DND-41 (cell line): ENCODE measurements around the gene TFF3.

Experiments
- ATAC-seq: fragments of 200-7000 bp; cut with Tn5 transposase; 3 replicates; pipeline ENCODE4 v1.9.1; 2021; ENCODE audit warnings: low read depth; ENCODE audit not compliant: insufficient read depth
- DNase-seq: peaks from one replicate; pipeline ENCODE4 v3.0.0-alpha.2; 2020
- H2AFZ ChIP-seq: 2 replicates; pipeline ENCODE4 v1.6.0; 2012; ENCODE audit warnings: low read depth, low read length
- H3K27ac ChIP-seq: 2 replicates; pipeline ENCODE4 v1.5.1; 2012; ENCODE audit warnings: low read length, inconsistent platforms
- H3K27me3 ChIP-seq: fragments of 200-600 bp; sonication (generic); 2 replicates; pipeline ENCODE4 v1.6.0; 2012; ENCODE audit warnings: low read length, mild to moderate bottlenecking, inconsistent platforms; ENCODE audit not compliant: insufficient read depth, poor library complexity
- H3K36me3 ChIP-seq: 2 replicates; pipeline ENCODE4 v1.5.1; 2012; ENCODE audit warnings: low read length, inconsistent platforms; ENCODE audit not compliant: insufficient read depth
- H3K4me1 ChIP-seq: 2 replicates; pipeline ENCODE4 v1.5.1; 2012; ENCODE audit warnings: mild to moderate bottlenecking, low read length; ENCODE audit not compliant: insufficient read depth
- H3K4me2 ChIP-seq: 2 replicates; pipeline ENCODE4 v1.6.0; 2012; ENCODE audit warnings: mild to moderate bottlenecking, moderate library complexity, low read length, inconsistent platforms; ENCODE audit not compliant: insufficient read depth
- H3K4me3 ChIP-seq, 2 experiments: fragments of 200-600 bp in 1 of 2; shearing (Covaris generic) in 1 of 2; 2 replicates each; pipeline ENCODE4 v1.5.1; 2012 to 2016; ENCODE audit warnings: inconsistent platforms in 2 of 2, low read length in 2 of 2, mild to moderate bottlenecking in 2 of 2, low read depth in 1 of 2, moderate library complexity in 1 of 2
- H3K79me2 ChIP-seq: 2 replicates; pipeline ENCODE4 v1.6.0; 2012; ENCODE audit warnings: low read length, inconsistent platforms; ENCODE audit not compliant: insufficient read depth
- H3K9ac ChIP-seq: 2 replicates; pipeline ENCODE4 v1.6.0; 2012; ENCODE audit warnings: low read depth, mild to moderate bottlenecking, inconsistent platforms, low read length, moderate library complexity
- H3K9me3 ChIP-seq: 2 replicates; pipeline ENCODE4 v1.5.1; 2012; ENCODE audit warnings: low read length, moderate library complexity, mild to moderate bottlenecking, inconsistent platforms; ENCODE audit not compliant: insufficient read depth, severe bottlenecking
- H4K20me1 ChIP-seq: 2 replicates; pipeline ENCODE4 v1.6.0; 2012; ENCODE audit warnings: low read length; ENCODE audit not compliant: insufficient read depth
- EZH2 ChIP-seq: IDR thresholded peaks from 3 replicates; pipeline ENCODE4 v1.6.1; 2012; ENCODE audit warnings: borderline replicate concordance, low read depth, mild to moderate bottlenecking, moderate library complexity, low read length, inconsistent platforms; ENCODE audit not compliant: severe bottlenecking
- TF ChIP-seq, protein P1 (sequence below): IDR thresholded peaks from 2 replicates; pipeline ENCODE4 v1.5.1; 2012; ENCODE audit warnings: borderline replicate concordance, low read length, moderate library complexity, mild to moderate bottlenecking; ENCODE audit not compliant: poor library complexity, severe bottlenecking; ENCODE audit errors: extremely low read depth

TFF3 gene

DNA sequence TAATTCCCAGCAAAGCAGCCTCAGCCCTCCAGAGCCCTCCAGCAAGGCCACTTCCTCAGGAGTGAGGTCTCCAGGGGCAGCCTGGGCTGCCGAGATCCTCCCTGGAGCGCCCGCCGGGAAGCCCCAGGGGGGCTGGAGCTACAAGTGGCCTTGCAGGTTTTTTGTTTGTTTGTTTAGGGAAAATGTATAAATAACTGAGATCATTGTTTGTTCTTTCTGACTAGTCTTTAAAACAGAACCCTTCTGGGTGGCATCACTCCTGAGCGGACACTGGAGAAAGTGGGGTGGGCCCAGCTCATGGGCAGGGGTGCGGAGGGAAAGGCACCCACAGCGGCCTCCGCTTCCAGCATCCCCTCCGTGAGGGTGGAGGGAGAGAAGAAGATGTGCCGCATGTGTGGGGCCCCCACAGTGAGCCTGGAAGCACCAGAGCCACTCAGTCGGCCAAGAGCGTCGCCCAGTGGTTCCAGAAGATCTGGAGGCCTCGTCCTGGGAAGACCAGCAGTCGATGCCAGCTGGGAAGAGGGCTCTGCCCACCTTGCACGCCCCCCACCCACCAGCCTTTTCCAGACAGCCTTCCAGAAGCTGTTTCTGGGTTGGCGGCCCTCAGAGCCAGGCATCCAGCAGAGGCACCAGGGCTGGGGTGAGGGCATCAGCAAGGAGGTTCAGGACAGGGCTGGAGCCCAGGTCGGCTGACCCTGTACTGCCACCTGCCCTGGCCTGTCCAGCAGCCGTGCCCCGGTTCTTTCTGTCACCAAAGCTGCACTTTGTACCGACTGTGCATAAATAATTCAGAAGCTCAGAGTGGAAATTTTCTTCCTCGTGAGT, 34.6 kb downstream of the TFF3 start:
- Histone ChIP-seq H2AFZ (no peak overlapping the region), H3K9me3 (no peaks in the 10 kb centered on the region), H3K27ac (no peak overlapping the region), H4K20me1 (no peaks in the 10 kb centered on the region), H3K4me2 (no peak overlapping the region), H3K9ac (no peak overlapping the region), H3K27me3 (no peaks in the 10 kb centered on the region), H3K4me1 (no peaks in the 10 kb centered on the region), H3K79me2 (no peaks in the 10 kb centered on the region), H3K36me3 (peaks cover 78% of the 10 kb centered on the region), H3K4me3 (no peak overlapping the region)
- DNase-seq = no peak
- TF ChIP-seq EZH2 = no peak
- TF ChIP-seq, protein P1, sequence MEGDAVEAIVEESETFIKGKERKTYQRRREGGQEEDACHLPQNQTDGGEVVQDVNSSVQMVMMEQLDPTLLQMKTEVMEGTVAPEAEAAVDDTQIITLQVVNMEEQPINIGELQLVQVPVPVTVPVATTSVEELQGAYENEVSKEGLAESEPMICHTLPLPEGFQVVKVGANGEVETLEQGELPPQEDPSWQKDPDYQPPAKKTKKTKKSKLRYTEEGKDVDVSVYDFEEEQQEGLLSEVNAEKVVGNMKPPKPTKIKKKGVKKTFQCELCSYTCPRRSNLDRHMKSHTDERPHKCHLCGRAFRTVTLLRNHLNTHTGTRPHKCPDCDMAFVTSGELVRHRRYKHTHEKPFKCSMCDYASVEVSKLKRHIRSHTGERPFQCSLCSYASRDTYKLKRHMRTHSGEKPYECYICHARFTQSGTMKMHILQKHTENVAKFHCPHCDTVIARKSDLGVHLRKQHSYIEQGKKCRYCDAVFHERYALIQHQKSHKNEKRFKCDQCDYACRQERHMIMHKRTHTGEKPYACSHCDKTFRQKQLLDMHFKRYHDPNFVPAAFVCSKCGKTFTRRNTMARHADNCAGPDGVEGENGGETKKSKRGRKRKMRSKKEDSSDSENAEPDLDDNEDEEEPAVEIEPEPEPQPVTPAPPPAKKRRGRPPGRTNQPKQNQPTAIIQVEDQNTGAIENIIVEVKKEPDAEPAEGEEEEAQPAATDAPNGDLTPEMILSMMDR = no peak
- ATAC-seq = no peak

DNA sequence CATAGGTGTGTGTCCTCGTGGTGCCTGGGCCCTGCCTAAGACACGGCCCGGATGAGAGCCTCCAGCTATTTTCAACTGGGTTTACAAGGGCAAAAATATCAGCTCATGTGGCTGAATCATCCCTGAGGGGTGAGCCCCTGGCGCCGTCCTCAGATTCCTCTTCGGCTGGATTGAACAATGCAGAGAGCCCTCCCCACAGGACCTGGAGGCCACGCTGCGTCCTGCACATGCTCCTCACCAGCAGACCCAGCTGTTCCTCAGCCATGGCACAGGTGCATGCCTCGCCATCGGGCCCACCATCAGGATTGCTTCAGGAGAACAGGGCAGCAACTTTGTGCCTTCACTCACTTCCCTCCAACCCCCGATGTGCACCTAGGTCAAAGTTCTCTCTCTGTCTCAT, 35.3 kb downstream of the TFF3 start:
- peaks cover 82% of the 10 kb centered on the region for H3K36me3 ChIP-seq
- no peaks in the 10 kb centered on the region for H4K20me1 ChIP-seq
- H3K9ac ChIP-seq = no peak overlapping the region
- DNase-seq (no peak), ATAC-seq (no peak)
- no peaks in the 10 kb centered on the region for H3K79me2 ChIP-seq
- no peak overlapping the region for H3K4me3 ChIP-seq
- H3K9me3 ChIP-seq = no peaks in the 10 kb centered on the region
- H3K27ac ChIP-seq = 0 out of 2 replicates have a peak overlapping the region, but pooled peaks have one; percentile 23
- H2AFZ ChIP-seq = no peak overlapping the region
- no peaks in the 10 kb centered on the region for H3K27me3 ChIP-seq
- no peak overlapping the region for H3K4me2 ChIP-seq
- TF ChIP-seq EZH2 = no peak
- TF ChIP-seq, protein P1 = no peak
- H3K4me1 ChIP-seq = no peaks in the 10 kb centered on the region

DNA sequence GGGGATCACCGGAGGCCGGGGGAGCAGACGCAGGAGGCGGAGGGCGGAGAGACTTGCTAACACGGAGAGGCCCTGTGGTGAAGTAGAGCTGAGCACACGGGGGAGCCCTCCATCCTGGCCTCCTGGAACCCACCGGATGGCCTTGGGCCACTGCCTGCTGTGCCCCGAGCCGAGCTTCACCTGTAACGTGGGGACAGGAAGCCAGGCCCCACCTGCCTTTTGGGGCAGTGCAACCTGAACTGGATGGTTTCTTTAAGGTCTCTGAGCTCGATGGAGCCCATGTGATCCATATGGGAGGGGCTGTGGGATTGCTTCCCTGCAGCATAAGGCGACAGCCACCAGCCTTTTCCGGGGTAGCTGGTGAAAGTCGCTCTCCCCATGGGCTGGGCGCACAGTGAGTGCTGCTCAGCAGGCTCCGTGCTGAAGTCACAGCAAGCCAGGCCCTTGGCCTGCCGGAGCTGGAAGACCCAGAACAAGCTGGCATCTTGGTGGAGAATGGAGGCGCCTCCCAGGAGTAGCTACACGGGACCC, 35.8 kb downstream of the TFF3 start:
- Histone ChIP-seq H3K36me3 (peaks cover 79% of the 10 kb centered on the region), H3K9ac (no peak overlapping the region), H4K20me1 (no peaks in the 10 kb centered on the region), H3K9me3 (no peaks in the 10 kb centered on the region), H3K27me3 (no peaks in the 10 kb centered on the region), H3K4me2 (no peak overlapping the region), H3K4me3 (no peak overlapping the region), H2AFZ (no peak overlapping the region), H3K27ac (0 out of 2 replicates have a peak overlapping the region, but pooled peaks have one; percentile 23), H3K4me1 (no peaks in the 10 kb centered on the region), H3K79me2 (no peaks in the 10 kb centered on the region)
- ATAC-seq (no peak), DNase-seq (no peak)
- no peak for TF ChIP-seq EZH2
- TF ChIP-seq, protein P1 = no peak
